Measurements from ENCODE around the gene IFT27.
"Not testable (repeated sequence)": the region's sequence is repeated elsewhere in the genome, so short reads cannot be mapped to it uniquely, and the experiment has no call there.

The IFT27 gene

GRCh38 chr22:36762687-36763260 is 13.1 kb downstream of the IFT27 start:
- peaks cover 26% of the 10 kb centered on the region for H3K36me3 ChIP-seq (ENCODE audit: control insufficient read depth, low read depth, low read length)
- no peaks in the 10 kb centered on the region for H3K9me3 ChIP-seq (ENCODE audit: control insufficient read depth, low read depth, low read length)
- no peaks in the 10 kb centered on the region for H3K4me1 ChIP-seq (ENCODE audit: control insufficient read depth, low read depth, low read length)
- H3K4me3 ChIP-seq (ENCODE audit: low read length): no peak overlapping the region
- H3K27ac ChIP-seq (ENCODE audit: low read length): no peak overlapping the region
- H3K27me3 ChIP-seq (ENCODE audit: control insufficient read depth, insufficient read depth, low read length): no peaks in the 10 kb centered on the region
- H3K9ac ChIP-seq (ENCODE audit: low read length): no peak overlapping the region

- H3K4me1 ChIP-seq (ENCODE audit: control insufficient read depth, low read depth, low read length): no peaks in the 10 kb centered on the region
- H3K27me3 ChIP-seq (ENCODE audit: control insufficient read depth, insufficient read depth, low read length): no peaks in the 10 kb centered on the region
- H3K27ac ChIP-seq (ENCODE audit: low read length): no peak overlapping the region
- H3K4me3 ChIP-seq (ENCODE audit: low read length): no peak overlapping the region
- no peaks in the 10 kb centered on the region for H3K9me3 ChIP-seq (ENCODE audit: control insufficient read depth, low read depth, low read length)
- H3K9ac ChIP-seq (ENCODE audit: low read length): no peak overlapping the region
- H3K36me3 ChIP-seq (ENCODE audit: control insufficient read depth, low read depth, low read length): peaks cover 21% of the 10 kb centered on the region
Observed at GRCh38 chr22:36761553-36762240, 14.2 kb downstream of the IFT27 start.

GRCh38 chr22:36760786-36761185 is 15.1 kb downstream of the IFT27 start:
- Histone ChIP-seq H3K27me3 (ENCODE audit: control insufficient read depth, insufficient read depth, low read length) (no peaks in the 10 kb centered on the region), H3K36me3 (ENCODE audit: control insufficient read depth, low read depth, low read length) (peaks cover 21% of the 10 kb centered on the region), H3K9ac (ENCODE audit: low read length) (no peak overlapping the region), H3K9me3 (ENCODE audit: control insufficient read depth, low read depth, low read length) (no peaks in the 10 kb centered on the region), H3K27ac (ENCODE audit: low read length) (no peak overlapping the region), H3K4me1 (ENCODE audit: control insufficient read depth, low read depth, low read length) (no peaks in the 10 kb centered on the region), H3K4me3 (ENCODE audit: low read length) (no peak overlapping the region)

- Histone ChIP-seq H3K4me3 (ENCODE audit: low read length) (no peak overlapping the region), H3K4me1 (ENCODE audit: control insufficient read depth, low read depth, low read length) (no peaks in the 10 kb centered on the region), H3K27me3 (ENCODE audit: control insufficient read depth, insufficient read depth, low read length) (no peaks in the 10 kb centered on the region), H3K36me3 (ENCODE audit: control insufficient read depth, low read depth, low read length) (peaks cover 18% of the 10 kb centered on the region), H3K27ac (ENCODE audit: low read length) (no peak overlapping the region), H3K9ac (ENCODE audit: low read length) (no peak overlapping the region), H3K9me3 (ENCODE audit: control insufficient read depth, low read depth, low read length) (no peaks in the 10 kb centered on the region)
Observed at GRCh38 chr22:36759481-36760159, 16.3 kb downstream of the IFT27 start.

GRCh38 chr22:36758792-36759271 is 17.1 kb downstream of the IFT27 start:
- H3K36me3 ChIP-seq (ENCODE audit: control insufficient read depth, low read depth, low read length): peaks cover 13% of the 10 kb centered on the region
- no peak overlapping the region for H3K27ac ChIP-seq (ENCODE audit: low read length)
- H3K27me3 ChIP-seq (ENCODE audit: control insufficient read depth, insufficient read depth, low read length): no peaks in the 10 kb centered on the region
- H3K4me1 ChIP-seq (ENCODE audit: control insufficient read depth, low read depth, low read length): no peaks in the 10 kb centered on the region
- no peak overlapping the region for H3K9ac ChIP-seq (ENCODE audit: low read length)
- no peaks in the 10 kb centered on the region for H3K9me3 ChIP-seq (ENCODE audit: control insufficient read depth, low read depth, low read length)
- no peak overlapping the region for H3K4me3 ChIP-seq (ENCODE audit: low read length)

GRCh38 chr22:36757668-36758211 is 18.2 kb downstream of the IFT27 start:
- no peak overlapping the region for H3K4me3 ChIP-seq (ENCODE audit: low read length)
- no peaks in the 10 kb centered on the region for H3K4me1 ChIP-seq (ENCODE audit: control insufficient read depth, low read depth, low read length)

GRCh38 chr22:36756746-36757655 is 18.9 kb downstream of the IFT27 start:
- peaks cover 5% of the 10 kb centered on the region for H3K27me3 ChIP-seq (ENCODE audit: control insufficient read depth, insufficient read depth, low read length)
- H3K36me3 ChIP-seq (ENCODE audit: control insufficient read depth, low read depth, low read length): no peaks in the 10 kb centered on the region
- H3K4me1 ChIP-seq (ENCODE audit: control insufficient read depth, low read depth, low read length): no peaks in the 10 kb centered on the region
- no peak overlapping the region for H3K27ac ChIP-seq (ENCODE audit: low read length)
- H3K9me3 ChIP-seq (ENCODE audit: control insufficient read depth, low read depth, low read length): no peaks in the 10 kb centered on the region
- no peak overlapping the region for H3K9ac ChIP-seq (ENCODE audit: low read length)
- H3K4me3 ChIP-seq (ENCODE audit: low read length): no peak overlapping the region

More at GRCh38 chr22:36757668-36758211, 18.2 kb downstream of the IFT27 start:
- Histone ChIP-seq H3K27me3 (ENCODE audit: control insufficient read depth, insufficient read depth, low read length) (peaks cover 5% of the 10 kb centered on the region), H3K9ac (ENCODE audit: low read length) (no peak overlapping the region), H3K27ac (ENCODE audit: low read length) (no peak overlapping the region), H3K9me3 (ENCODE audit: control insufficient read depth, low read depth, low read length) (no peaks in the 10 kb centered on the region), H3K36me3 (ENCODE audit: control insufficient read depth, low read depth, low read length) (peaks cover 4% of the 10 kb centered on the region)

GRCh38 chr22:36756031-36756430 is 19.9 kb downstream of the IFT27 start:
- peaks cover 5% of the 10 kb centered on the region for H3K27me3 ChIP-seq (ENCODE audit: control insufficient read depth, insufficient read depth, low read length)
- H3K36me3 ChIP-seq (ENCODE audit: control insufficient read depth, low read depth, low read length): no peaks in the 10 kb centered on the region
- no peak overlapping the region for H3K27ac ChIP-seq (ENCODE audit: low read length)
- no peak overlapping the region for H3K9ac ChIP-seq (ENCODE audit: low read length)
- H3K4me1 ChIP-seq (ENCODE audit: control insufficient read depth, low read depth, low read length): no peaks in the 10 kb centered on the region
- H3K4me3 ChIP-seq (ENCODE audit: low read length): no peak overlapping the region
- H3K9me3 ChIP-seq (ENCODE audit: control insufficient read depth, low read depth, low read length): no peaks in the 10 kb centered on the region

- Histone ChIP-seq H3K9me3 (ENCODE audit: control insufficient read depth, low read depth, low read length) (no peaks in the 10 kb centered on the region), H3K4me1 (ENCODE audit: control insufficient read depth, low read depth, low read length) (no peaks in the 10 kb centered on the region), H3K27me3 (ENCODE audit: control insufficient read depth, insufficient read depth, low read length) (peaks cover 5% of the 10 kb centered on the region), H3K9ac (ENCODE audit: low read length) (no peak overlapping the region), H3K36me3 (ENCODE audit: control insufficient read depth, low read depth, low read length) (no peaks in the 10 kb centered on the region), H3K4me3 (ENCODE audit: low read length) (no peak overlapping the region), H3K27ac (ENCODE audit: low read length) (no peak overlapping the region)
Observed at GRCh38 chr22:36755316-36755715, 20.6 kb downstream of the IFT27 start.

GRCh38 chr22:36754881-36755280 is 21.0 kb downstream of the IFT27 start:
- not testable (repeated sequence) for H3K36me3 ChIP-seq (ENCODE audit: control insufficient read depth, low read depth, low read length); H3K9me3 ChIP-seq (ENCODE audit: control insufficient read depth, low read depth, low read length); H3K9ac ChIP-seq (ENCODE audit: low read length); H3K27me3 ChIP-seq (ENCODE audit: control insufficient read depth, insufficient read depth, low read length); H3K4me3 ChIP-seq (ENCODE audit: low read length); H3K4me1 ChIP-seq (ENCODE audit: control insufficient read depth, low read depth, low read length); H3K27ac ChIP-seq (ENCODE audit: low read length)

- Histone ChIP-seq H3K4me1 (ENCODE audit: control insufficient read depth, low read depth, low read length) (no peaks in the 10 kb centered on the region), H3K9ac (ENCODE audit: low read length) (no peak overlapping the region), H3K27me3 (ENCODE audit: control insufficient read depth, insufficient read depth, low read length) (peaks cover 5% of the 10 kb centered on the region), H3K4me3 (ENCODE audit: low read length) (no peak overlapping the region), H3K36me3 (ENCODE audit: control insufficient read depth, low read depth, low read length) (no peaks in the 10 kb centered on the region), H3K9me3 (ENCODE audit: control insufficient read depth, low read depth, low read length) (no peaks in the 10 kb centered on the region), H3K27ac (ENCODE audit: low read length) (no peak overlapping the region)
Observed at GRCh38 chr22:36753916-36754315, 22.0 kb downstream of the IFT27 start.
